ENCODE results near the gene TSPY10.
"Not testable (repeated sequence)": the region's sequence is repeated elsewhere in the genome, so short reads cannot be mapped to it uniquely, and the experiment has no call there.

The TSPY10 gene, protein sequence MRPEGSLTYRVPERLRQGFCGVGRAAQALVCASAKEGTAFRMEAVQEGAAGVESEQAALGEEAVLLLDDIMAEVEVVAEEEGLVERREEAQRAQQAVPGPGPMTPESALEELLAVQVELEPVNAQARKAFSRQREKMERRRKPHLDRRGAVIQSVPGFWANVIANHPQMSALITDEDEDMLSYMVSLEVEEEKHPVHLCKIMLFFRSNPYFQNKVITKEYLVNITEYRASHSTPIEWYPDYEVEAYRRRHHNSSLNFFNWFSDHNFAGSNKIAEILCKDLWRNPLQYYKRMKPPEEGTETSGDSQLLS

DNA sequence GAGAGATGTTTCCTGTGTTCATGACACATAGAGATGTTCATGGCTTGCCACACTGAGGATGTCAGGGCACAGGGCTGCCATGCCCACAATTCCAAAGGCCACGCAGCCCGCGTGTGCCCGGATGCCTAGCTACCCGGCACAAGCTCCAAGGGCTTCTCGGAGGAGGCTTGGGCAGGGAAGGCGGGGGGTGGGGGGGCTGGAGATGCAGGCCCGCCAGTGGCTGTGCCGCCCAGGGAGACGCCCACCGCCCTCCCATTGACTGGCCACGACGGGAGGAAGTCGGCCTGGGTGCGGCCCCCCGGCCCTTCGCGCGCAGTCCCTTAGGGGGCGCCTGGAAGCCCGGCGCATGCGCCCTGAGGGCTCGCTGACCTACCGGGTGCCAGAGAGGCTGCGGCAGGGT is at the start of gene TSPY10:
Gene TSPY10 (plus strand): TSS at position 301 of the 400 bp plus-strand sequence. CDS start 46 bp downstream, at position 347.
- DNase-seq (ENCODE audit: low read depth in 2 of 3, low spot score in 2 of 3) = not testable (repeated sequence)

DNA sequence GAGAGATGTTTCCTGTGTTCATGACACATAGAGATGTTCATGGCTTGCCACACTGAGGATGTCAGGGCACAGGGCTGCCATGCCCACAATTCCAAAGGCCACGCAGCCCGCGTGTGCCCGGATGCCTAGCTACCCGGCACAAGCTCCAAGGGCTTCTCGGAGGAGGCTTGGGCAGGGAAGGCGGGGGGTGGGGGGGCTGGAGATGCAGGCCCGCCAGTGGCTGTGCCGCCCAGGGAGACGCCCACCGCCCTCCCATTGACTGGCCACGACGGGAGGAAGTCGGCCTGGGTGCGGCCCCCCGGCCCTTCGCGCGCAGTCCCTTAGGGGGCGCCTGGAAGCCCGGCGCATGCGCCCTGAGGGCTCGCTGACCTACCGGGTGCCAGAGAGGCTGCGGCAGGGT is 40.7 kb upstream of the TSPY10 start, which contains the start of gene TSPY9:
Gene TSPY9 (plus strand): TSS at position 301 of the 400 bp plus-strand sequence. CDS start 46 bp downstream, at position 347.
- not testable (repeated sequence) for DNase-seq (ENCODE audit: low read depth in 2 of 3, low spot score in 2 of 3)

- not testable (repeated sequence) for DNase-seq (ENCODE audit: low read depth in 2 of 3, low spot score in 2 of 3)
Observed at GRCh38 chrY:9504396-9504795, 23.3 kb upstream of the TSPY10 start.

- DNase-seq (ENCODE audit: low read depth in 2 of 3, low spot score in 2 of 3) = not testable (repeated sequence)
Observed at GRCh38 chrY:9516287-9516686, 11.4 kb upstream of the TSPY10 start.
